22Rv1 (cell line): Measurements from ENCODE around the gene ZFHX3.

Experiments
- H3K27ac ChIP-seq: fragments of 450-650 bp; 2 replicates; pipeline ENCODE4 v1.5.1; 2017
- ZFX ChIP-seq: fragments of 450-650 bp; IDR thresholded peaks from 2 replicates; pipeline ENCODE4 v1.6.1; 2017; ENCODE audit warnings: antibody characterized with exemption, borderline replicate concordance
- TF ChIP-seq, protein P1 (sequence below): fragments of 450-650 bp; IDR thresholded peaks from 2 replicates; pipeline ENCODE4 v1.5.1; 2017; ENCODE audit warnings: mild to moderate bottlenecking

The ZFHX3 gene

DNA sequence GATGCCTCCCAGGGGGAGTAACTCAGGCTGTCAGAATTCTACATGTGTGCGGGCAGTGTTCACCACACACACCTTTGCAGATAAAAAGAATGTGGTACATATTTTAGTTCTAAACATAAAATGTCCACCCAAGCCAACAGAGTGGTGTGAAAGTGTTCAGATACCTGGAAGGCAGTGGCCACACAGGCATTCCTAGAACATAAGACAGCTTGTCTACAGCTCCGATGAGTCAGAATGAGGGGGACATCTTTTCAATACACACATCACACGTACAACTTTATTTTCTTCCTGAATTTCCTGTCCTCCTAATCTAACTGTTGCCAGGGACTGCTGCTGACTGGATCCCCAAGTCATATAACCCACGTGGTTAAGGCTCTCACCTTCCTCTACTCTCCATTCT is 142.3 kb downstream of the ZFHX3 start:
- TF ChIP-seq, protein P1, sequence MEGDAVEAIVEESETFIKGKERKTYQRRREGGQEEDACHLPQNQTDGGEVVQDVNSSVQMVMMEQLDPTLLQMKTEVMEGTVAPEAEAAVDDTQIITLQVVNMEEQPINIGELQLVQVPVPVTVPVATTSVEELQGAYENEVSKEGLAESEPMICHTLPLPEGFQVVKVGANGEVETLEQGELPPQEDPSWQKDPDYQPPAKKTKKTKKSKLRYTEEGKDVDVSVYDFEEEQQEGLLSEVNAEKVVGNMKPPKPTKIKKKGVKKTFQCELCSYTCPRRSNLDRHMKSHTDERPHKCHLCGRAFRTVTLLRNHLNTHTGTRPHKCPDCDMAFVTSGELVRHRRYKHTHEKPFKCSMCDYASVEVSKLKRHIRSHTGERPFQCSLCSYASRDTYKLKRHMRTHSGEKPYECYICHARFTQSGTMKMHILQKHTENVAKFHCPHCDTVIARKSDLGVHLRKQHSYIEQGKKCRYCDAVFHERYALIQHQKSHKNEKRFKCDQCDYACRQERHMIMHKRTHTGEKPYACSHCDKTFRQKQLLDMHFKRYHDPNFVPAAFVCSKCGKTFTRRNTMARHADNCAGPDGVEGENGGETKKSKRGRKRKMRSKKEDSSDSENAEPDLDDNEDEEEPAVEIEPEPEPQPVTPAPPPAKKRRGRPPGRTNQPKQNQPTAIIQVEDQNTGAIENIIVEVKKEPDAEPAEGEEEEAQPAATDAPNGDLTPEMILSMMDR, result no peak
- TF ChIP-seq ZFX, result no peak
- no peak overlapping the region for H3K27ac ChIP-seq

DNA sequence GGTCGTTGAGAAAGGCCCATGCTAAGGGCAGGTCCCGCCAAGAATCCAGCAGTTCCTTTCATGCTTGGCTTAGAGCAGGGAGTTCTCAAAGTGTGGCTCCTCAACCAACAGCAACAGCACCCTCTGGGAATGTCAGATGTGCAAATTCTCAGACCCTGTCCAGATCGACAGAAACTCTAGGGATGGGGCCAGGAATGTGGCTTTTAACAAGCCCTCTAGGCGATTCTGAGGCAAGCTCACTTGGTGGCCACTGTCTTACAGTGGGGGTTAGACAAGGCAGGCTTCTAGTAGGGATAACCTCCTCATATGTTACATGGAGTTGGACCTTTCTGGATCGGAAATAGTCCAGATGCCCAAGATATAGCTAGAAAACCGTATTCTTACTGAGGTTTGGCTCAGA is 144.8 kb downstream of the ZFHX3 start:
- TF ChIP-seq, protein P1, result no peak
- TF ChIP-seq ZFX, result no peak
- H3K27ac ChIP-seq, result no peak overlapping the region

DNA sequence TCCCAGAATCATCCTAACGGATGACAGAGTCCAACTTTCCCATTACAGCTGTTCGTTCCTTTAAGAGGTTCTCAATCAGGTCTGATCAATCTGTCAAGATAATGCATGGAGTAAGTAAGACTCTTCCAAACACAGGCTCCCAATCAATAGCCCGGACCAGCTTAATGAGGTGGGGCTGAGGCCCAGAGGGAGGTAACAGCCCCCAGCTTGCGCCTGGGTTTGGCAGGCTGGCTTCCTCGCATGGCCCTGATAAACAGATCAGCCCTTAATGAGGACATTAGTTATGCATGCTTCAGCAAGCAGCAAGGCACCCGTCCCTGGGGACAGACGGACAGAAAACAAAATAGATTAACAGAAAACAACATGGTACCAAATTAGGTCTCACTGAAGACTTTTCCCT is 145.7 kb downstream of the ZFHX3 start:
- H3K27ac ChIP-seq, result no peak overlapping the region

DNA sequence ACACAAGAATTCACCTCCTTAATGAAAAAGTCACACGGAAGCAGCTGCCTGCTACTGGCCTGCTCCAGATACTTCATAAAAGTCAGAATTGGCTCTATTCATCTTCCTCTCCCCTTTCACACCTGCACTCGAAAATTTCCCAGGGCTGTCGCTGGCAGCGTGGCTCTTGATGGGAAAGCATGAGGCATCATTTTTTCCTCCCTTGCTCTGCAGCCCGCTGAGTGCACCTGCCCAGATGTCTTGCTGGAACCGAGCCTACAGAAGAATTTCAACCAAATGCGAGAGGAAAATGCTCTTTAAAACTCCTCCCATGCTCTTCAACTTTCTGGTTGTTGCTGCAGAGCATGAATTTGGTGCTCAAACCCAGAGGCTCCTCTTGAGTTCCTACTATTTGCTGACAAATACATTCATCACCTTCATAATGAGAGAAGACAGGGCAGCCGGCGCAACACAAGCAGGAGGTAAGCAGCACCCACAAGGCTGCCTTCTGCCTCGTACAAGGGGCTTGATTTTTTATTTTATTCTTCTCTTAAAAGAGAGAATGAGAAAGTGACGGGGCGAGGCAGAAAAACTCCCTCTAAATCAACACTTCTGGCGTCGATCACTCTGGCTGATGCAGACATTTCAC is 146.8 kb downstream of the ZFHX3 start:
- TF ChIP-seq ZFX, result no peak
- TF ChIP-seq, protein P1, result no peak
- H3K27ac ChIP-seq, result no peak overlapping the region

More for the DNA sequence above, 145.7 kb downstream of the ZFHX3 start:
- TF ChIP-seq, protein P1, result no peak
- no peak for TF ChIP-seq ZFX

DNA sequence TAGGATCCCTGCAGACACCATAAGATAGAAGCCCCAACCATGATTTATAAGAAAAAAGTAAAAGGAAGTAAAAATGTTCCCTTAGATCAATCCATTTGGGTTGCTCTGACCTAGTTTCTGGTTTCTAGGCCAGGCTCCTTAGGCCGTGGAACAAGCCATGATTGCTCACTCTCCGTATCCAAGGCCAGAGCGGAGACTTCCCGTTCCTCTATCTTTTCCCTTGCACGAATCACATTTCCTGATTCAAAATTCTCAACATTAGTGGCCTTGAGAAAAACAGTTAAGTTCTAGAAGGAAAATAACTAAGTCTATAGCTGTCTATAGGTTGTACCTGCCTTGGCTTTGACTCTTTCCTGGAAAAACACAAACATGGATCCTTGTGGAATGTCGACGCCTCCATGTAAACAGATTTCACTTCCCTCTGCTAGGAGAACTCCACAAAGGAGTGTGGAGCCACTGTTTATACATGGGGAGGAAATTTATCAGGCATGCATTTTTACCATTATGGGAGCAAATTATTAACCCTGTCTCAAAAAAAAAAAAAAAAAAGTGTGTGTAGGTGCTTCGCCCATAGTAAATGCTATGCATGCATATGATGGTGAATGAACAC is 149.6 kb downstream of the ZFHX3 start:
- H3K27ac ChIP-seq, result no peak overlapping the region
- TF ChIP-seq ZFX, result no peak
- TF ChIP-seq, protein P1, result no peak

DNA sequence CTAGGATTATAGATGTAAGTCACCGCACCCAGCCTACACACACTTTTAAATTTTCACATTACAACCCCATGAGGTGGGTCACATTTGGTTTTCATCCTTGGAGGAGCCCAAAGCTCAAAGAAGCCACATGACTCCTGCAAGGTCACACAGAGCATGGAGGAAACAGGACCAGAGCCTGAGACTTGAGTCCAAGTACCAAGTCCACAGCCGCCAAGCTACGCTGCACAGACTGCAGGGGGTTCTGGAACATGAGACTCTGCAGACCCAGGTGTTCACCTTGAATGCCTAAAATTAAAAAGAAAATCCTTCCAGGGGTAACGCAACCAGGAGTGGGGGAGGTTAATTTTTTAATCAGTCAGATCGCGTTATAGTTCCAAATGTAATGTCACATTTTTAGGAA is 150.2 kb downstream of the ZFHX3 start:
- TF ChIP-seq, protein P1, result no peak
- TF ChIP-seq ZFX, result no peak
- H3K27ac ChIP-seq, result no peak overlapping the region

DNA sequence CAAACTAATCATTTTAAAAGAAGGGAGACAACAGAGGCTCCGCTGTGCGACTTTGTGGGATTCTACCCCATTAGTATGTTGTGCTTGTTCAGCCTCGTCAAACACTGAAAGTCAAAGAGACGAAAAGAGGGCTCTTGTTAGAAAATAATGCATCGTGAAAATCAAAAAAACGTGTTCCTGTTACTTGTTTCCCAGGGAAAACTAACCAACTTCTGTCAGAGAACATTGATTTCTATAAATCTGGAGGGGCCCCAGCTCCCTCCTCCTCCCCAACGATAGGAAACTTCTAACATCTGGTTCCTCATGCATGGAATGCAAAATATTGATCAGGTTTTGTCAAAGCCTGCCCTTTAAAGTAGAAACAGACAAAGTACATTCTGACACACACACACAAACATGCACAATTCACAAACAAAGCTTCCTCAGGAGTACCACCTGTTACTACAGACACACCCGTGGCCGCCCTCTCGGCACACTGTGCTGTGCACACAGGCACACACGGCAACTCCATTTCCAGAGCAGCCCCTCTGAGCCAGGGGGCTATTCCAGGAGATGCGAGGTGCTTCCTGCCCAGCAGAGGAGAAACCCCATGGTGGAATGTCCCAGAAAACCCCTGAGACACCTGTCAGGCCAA is 151.3 kb downstream of the ZFHX3 start:
- no peak overlapping the region for H3K27ac ChIP-seq
- TF ChIP-seq, protein P1, result no peak
- no peak for TF ChIP-seq ZFX
